SU-DHL-6 (cell line): ENCODE results near the gene OR7G2.

Experiments used
- CTCF ChIP-seq: fragments of 200-600 bp; sonication (generic); IDR thresholded peaks from one replicate; pipeline ENCODE4 v1.5.1; 2017; ENCODE audit warnings: antibody characterized with exemption, mild to moderate bottlenecking, low read length, moderate library complexity; ENCODE audit not compliant: insufficient read depth, poor library complexity, severe bottlenecking
- EZH2phosphoT487 ChIP-seq: fragments of 200-600 bp; sonication (generic), shearing (Covaris generic); conservative IDR thresholded peaks from 2 replicates; pipeline ENCODE4 v1.6.1; 2018; ENCODE audit warnings: mild to moderate bottlenecking, antibody characterized with exemption, low read length, moderate library complexity, mixed read lengths

DNA sequence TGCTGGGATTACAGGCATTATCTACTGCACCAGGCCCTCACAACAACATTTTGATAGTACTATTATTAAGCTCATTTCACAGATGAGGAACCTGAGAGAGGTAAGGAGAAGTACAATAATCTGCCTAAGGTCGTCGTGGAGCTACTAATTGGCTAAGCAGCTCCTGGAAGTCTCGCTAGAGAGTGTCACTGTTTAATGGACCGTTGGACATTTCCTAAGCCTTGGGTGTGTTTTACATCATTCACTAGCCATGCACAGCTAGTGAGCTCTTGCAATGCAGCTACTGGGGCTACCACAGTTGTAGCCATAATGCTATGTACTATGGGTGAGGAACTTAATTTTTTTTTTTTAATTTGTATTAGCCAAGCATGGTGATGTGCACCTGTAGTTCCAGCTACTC lies 54.4 kb downstream of the OR7G2 start:
- TF ChIP-seq CTCF (no peak), EZH2phosphoT487 (no peak)
